ENCODE results near the gene VASH2. TPM values are rescaled to one million over a fixed set of nuclear protein-coding genes. Genes with fewer than 3 reads are reported as not detected.

The VASH2 gene
- total RNA-seq (2022; extraction: Qiagen RNA extraction; ENCODE audit: low read depth), result 2.6 to 4.7 TPM (median 3.6 TPM) in 5 replicates

DNA sequence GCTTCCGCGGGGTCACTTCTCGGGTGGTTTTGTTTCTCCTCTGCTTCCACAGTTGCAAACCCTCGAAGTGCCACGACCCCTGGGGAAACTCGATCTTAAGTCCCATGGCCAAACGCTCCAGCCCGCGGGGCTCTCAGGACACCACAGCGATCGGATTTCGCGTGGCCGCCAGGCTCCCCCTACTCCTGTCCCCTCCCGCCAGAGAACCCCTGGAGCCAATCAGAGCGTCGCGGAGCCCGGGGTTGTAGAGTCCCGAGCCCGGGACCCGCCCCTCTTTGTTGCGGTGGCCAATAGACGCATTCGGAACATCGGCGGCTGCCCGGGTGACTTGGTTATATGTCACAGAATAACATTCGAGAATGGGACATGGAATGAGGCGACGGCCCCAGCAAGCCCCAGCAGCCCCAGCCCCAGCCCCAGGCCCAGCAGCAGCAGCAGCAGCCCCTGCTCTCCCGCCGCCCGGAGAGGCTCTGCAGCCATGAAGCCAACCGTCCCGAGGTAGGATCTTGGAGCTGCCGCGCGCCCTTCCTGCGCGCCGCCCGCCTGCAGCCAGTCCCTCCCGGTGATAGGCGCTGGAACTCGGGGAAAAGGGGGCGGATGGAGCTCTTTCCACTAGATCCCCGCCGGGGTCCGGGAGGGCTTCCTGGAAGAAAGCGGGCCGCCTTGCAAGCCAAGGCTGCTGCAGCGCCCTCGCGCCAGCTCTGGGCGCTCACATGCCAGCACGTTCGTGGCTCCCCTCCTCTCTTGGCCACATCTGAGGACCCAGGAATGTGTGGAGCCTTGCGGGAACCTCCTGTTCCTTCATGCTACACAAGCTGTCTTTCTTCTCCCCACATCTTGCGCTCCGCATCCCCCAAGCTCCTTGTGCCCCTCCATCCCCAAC, at the start of gene VASH2:
Gene VASH2, plus strand, starts transcription at position 299 of the 883 bp plus-strand sequence. CDS start 1,002 bp downstream, outside the sequence.

DNA sequence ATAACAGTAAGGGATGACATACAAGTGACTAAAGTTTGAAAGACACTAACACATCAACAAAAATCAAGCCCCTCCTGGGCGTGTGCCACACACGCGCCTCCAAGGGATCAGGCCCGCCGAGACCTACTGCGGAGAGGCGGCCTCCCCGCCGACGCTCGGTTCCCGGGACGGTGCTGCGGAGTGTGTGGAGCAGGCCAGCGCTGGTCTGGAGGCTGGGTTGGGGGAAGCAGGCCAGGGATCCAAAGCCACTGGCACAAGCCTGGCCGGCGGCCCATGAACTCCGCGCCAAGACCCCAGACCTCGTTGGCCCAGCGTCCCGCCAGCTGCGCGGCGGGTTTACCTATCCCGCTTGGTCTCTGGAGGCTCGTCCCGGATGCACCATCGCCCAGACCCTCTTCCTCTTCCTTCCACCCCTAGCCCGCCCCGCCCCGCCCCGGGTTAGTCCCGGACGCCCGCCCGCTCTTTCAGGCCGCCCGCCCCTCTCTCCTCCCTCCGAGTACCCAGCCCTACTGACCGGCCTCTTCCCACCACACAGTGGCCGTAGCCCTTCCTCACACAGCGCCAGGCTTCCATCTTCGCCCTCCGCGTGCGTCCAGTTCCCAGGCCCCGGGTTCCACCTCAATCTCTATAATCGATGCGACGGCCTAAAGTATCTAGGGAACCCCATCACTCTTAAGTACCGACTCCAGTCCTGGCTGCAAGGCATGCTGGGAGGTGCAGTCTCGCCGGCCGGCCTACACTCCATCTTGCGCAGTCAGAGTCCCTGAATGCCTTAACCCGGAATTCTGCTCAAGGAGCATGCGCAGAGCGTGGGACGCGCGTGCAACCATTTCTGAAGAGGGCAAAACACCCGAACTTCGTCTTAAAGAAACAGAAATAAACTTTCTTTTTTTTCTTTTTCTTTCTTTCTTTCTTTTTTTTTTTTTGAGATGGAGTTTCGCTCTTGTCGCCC, 65.0 kb downstream of the VASH2 start, which contains the start of gene ANGEL2:
Gene ANGEL2, minus strand, starts transcription at position 769 of the 952 bp plus-strand sequence. Its CDS starts 196 bp downstream, at position 573.

Other genes starting within 250 kb of the VASH2 start
- 28.4 to 38.4 TPM (median 31.5 TPM) in 5 replicates for gene NSL1, start 158.8 kb upstream of the VASH2 start, total RNA-seq (2022; extraction: Qiagen RNA extraction; ENCODE audit: low read depth)
- 13.6 to 15.7 TPM (median 14.4 TPM) in 5 replicates for gene TATDN3, start 158.6 kb upstream of the VASH2 start, total RNA-seq (2022; extraction: Qiagen RNA extraction; ENCODE audit: low read depth)
- gene SPATA45, start 102.9 kb upstream of the VASH2 start, total RNA-seq (2022; extraction: Qiagen RNA extraction; ENCODE audit: low read depth), result not detected in 5 replicates
- 12.8 to 20.5 TPM (median 18.5 TPM) in 5 replicates for gene FLVCR1, start 92.3 kb upstream of the VASH2 start, total RNA-seq (2022; extraction: Qiagen RNA extraction; ENCODE audit: low read depth)
- gene ANGEL2, start 65.3 kb downstream of the VASH2 start, total RNA-seq (2022; extraction: Qiagen RNA extraction; ENCODE audit: low read depth), result 14.6 to 18.9 TPM (median 16.9 TPM) in 5 replicates
- 9.2 to 11.8 TPM (median 10.9 TPM) in 5 replicates for gene RPS6KC1, start 100.7 kb downstream of the VASH2 start, total RNA-seq (2022; extraction: Qiagen RNA extraction; ENCODE audit: low read depth)

Measured in A549 treated with GW870086 at 1 μM for 4 hours (cell line).